Loucy (cell line): ENCODE measurements around the gene GASK1A.

Experiments used
- H2AFZ ChIP-seq: fragments of 200-600 bp; sonication (generic); 2 replicates; pipeline ENCODE4 v1.6.0; 2016; ENCODE audit warnings: antibody characterized with exemption, mild to moderate bottlenecking, low read length, moderate library complexity
- H3F3A ChIP-seq: fragments of 200-600 bp; 2 replicates; pipeline ENCODE4 v1.6.0; 2016; ENCODE audit warnings: antibody characterized with exemption, low read depth, mild to moderate bottlenecking
- H3K27me3 ChIP-seq: fragments of 200-600 bp; sonication (generic); 2 replicates; pipeline ENCODE4 v1.6.1; 2014; ENCODE audit warnings: low read length, mild to moderate bottlenecking; ENCODE audit not compliant: insufficient read depth, poor library complexity, severe bottlenecking
- H3K36me3 ChIP-seq: fragments of 200-600 bp; sonication (generic); 2 replicates; pipeline ENCODE4 v1.6.1; 2016; ENCODE audit warnings: low read length; ENCODE audit not compliant: insufficient read depth
- H3K4me1 ChIP-seq: fragments of 200-600 bp; sonication (generic); 2 replicates; pipeline ENCODE4 v1.5.1; 2014; ENCODE audit warnings: low read length, mild to moderate bottlenecking; ENCODE audit not compliant: insufficient read depth, poor library complexity, severe bottlenecking
- H3K4me2 ChIP-seq: fragments of 200-600 bp; sonication (generic); 2 replicates; pipeline ENCODE4 v1.6.0; 2014; ENCODE audit warnings: antibody characterized with exemption, low read length, low read depth, mild to moderate bottlenecking; ENCODE audit not compliant: poor library complexity, severe bottlenecking
- H3K4me3 ChIP-seq: fragments of 200-600 bp; sonication (generic); 2 replicates; pipeline ENCODE4 v1.5.1; 2014; ENCODE audit warnings: low read length, mild to moderate bottlenecking, mixed read lengths; ENCODE audit not compliant: poor library complexity, severe bottlenecking
- H3K79me2 ChIP-seq: fragments of 200-600 bp; sonication (generic); 2 replicates; pipeline ENCODE4 v1.6.1; 2014; ENCODE audit warnings: low read length; ENCODE audit not compliant: insufficient read depth
- H3K9ac ChIP-seq: fragments of 200-600 bp; sonication (generic); 2 replicates; pipeline ENCODE4 v1.6.0; 2014; ENCODE audit warnings: mild to moderate bottlenecking, low read depth, low read length, moderate library complexity; ENCODE audit not compliant: poor library complexity, severe bottlenecking
- H3K9me2 ChIP-seq: fragments of 200-600 bp; sonication (generic); replicated peaks from 2 replicates; pipeline ENCODE4 v1.6.1; 2016; ENCODE audit warnings: low read depth, low read length, mixed read lengths
- H3K9me3 ChIP-seq: fragments of 200-600 bp; sonication (generic); 2 replicates; pipeline ENCODE4 v1.6.1; 2014; ENCODE audit warnings: mild to moderate bottlenecking, antibody characterized with exemption, low read length, low read depth; ENCODE audit not compliant: insufficient read depth
- H4K20me1 ChIP-seq: fragments of 200-600 bp; sonication (generic); 2 replicates; pipeline ENCODE4 v1.6.0; 2014; ENCODE audit warnings: antibody characterized with exemption, low read length, mild to moderate bottlenecking; ENCODE audit not compliant: insufficient read depth, poor library complexity, severe bottlenecking
- EZH2phosphoT487 ChIP-seq: fragments of 200-600 bp; IDR thresholded peaks from 2 replicates; pipeline ENCODE4 v1.6.1; 2018; ENCODE audit warnings: antibody characterized with exemption, mild to moderate bottlenecking, moderate library complexity, borderline replicate concordance
- TF ChIP-seq, protein P1 (sequence below): fragments of 200-600 bp; sonication (generic); conservative IDR thresholded peaks from 2 replicates; pipeline ENCODE4 v1.5.1; 2014; ENCODE audit warnings: mild to moderate bottlenecking, antibody characterized with exemption, low read length

GASK1A gene

DNA sequence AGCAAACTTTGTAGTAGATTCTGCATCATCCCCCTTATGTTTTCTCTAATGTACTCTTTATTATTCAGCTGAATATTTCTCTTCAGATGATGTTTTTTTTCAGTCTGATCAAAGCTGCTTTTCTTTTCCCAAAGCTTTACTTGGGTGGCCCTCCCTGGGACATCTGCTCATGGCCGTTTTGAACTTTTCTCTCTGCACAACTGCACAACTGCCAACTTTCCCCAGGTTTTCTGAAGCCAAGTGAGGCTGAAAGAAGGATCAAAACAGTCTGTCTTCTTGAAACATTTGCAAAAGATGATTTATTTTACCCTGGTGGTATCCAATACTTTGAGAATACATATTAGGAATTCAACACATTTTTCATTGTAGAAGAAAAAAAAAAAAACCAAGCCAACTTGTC is 43.0 kb downstream of the GASK1A start:
- H3K4me1 ChIP-seq = peaks cover 57% of the 10 kb centered on the region
- H3F3A ChIP-seq = peaks cover 21% of the 10 kb centered on the region; the same call in 1 of the 2 replicates
- H3K36me3 ChIP-seq = no peaks in the 10 kb centered on the region
- no peaks in the 10 kb centered on the region for H3K79me2 ChIP-seq
- H3K9me3 ChIP-seq = no peaks in the 10 kb centered on the region
- H3K9me2 ChIP-seq = no peaks in the 10 kb centered on the region
- H3K4me3 ChIP-seq = no peak overlapping the region
- no peak overlapping the region for H2AFZ ChIP-seq
- no peaks in the 10 kb centered on the region for H3K27me3 ChIP-seq
- no peaks in the 10 kb centered on the region for H4K20me1 ChIP-seq
- H3K9ac ChIP-seq = no peak overlapping the region
- TF ChIP-seq EZH2phosphoT487 = no peak
- TF ChIP-seq, protein P1, sequence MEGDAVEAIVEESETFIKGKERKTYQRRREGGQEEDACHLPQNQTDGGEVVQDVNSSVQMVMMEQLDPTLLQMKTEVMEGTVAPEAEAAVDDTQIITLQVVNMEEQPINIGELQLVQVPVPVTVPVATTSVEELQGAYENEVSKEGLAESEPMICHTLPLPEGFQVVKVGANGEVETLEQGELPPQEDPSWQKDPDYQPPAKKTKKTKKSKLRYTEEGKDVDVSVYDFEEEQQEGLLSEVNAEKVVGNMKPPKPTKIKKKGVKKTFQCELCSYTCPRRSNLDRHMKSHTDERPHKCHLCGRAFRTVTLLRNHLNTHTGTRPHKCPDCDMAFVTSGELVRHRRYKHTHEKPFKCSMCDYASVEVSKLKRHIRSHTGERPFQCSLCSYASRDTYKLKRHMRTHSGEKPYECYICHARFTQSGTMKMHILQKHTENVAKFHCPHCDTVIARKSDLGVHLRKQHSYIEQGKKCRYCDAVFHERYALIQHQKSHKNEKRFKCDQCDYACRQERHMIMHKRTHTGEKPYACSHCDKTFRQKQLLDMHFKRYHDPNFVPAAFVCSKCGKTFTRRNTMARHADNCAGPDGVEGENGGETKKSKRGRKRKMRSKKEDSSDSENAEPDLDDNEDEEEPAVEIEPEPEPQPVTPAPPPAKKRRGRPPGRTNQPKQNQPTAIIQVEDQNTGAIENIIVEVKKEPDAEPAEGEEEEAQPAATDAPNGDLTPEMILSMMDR = no peak
- H3K4me2 ChIP-seq = no peak overlapping the region

- Histone ChIP-seq H3K9me2 (no peaks in the 10 kb centered on the region), H3F3A (peaks cover 21% of the 10 kb centered on the region; the same call in 1 of the 2 replicates), H2AFZ (peak overlapping the region; percentile 56), H3K79me2 (no peaks in the 10 kb centered on the region), H3K4me2 (peak overlapping the region; percentile 77), H4K20me1 (no peaks in the 10 kb centered on the region), H3K9ac (peak overlapping the region; percentile 70), H3K9me3 (no peaks in the 10 kb centered on the region), H3K36me3 (no peaks in the 10 kb centered on the region), H3K4me1 (peaks cover 57% of the 10 kb centered on the region), H3K27me3 (no peaks in the 10 kb centered on the region), H3K4me3 (peak overlapping the region; percentile 67)
- TF ChIP-seq, protein P1 = no peak
- no peak for TF ChIP-seq EZH2phosphoT487
Observed at GRCh38 chr3:43023066-43023465, 44.0 kb downstream of the GASK1A start.

DNA sequence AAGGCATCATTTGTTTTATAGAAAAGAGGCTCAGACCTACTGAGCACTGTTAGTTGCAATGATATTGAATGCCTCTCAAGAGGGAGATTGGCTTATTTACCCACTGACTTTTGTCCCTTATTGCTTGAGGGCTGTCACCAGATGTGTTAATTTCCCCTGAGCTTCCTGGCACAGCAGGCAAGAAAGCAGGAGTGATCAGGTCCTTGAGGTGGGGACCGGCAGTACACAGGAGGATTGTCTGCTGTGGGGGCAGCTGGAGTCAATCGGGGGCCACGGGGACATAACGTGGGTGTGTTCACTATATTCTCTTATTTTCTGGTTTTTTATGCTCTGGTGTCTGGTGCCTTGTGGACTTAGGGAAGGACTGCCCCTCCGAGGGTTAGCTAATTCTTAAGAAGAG is 44.6 kb downstream of the GASK1A start:
- peaks cover 21% of the 10 kb centered on the region; the same call in 1 of the 2 replicates for H3F3A ChIP-seq
- H3K4me3 ChIP-seq = peak overlapping the region; percentile 67
- no peaks in the 10 kb centered on the region for H3K36me3 ChIP-seq
- no peaks in the 10 kb centered on the region for H3K9me3 ChIP-seq
- H3K9ac ChIP-seq = peak overlapping the region; percentile 70
- H3K27me3 ChIP-seq = no peaks in the 10 kb centered on the region
- H3K79me2 ChIP-seq = no peaks in the 10 kb centered on the region
- peaks cover 57% of the 10 kb centered on the region for H3K4me1 ChIP-seq
- H3K4me2 ChIP-seq = peak overlapping the region; percentile 77
- peak overlapping the region; percentile 56 for H2AFZ ChIP-seq
- TF ChIP-seq, protein P1 = no peak
- no peak for TF ChIP-seq EZH2phosphoT487
- H4K20me1 ChIP-seq = no peaks in the 10 kb centered on the region
- no peaks in the 10 kb centered on the region for H3K9me2 ChIP-seq
